Liver (tissue), 9 donors: ENCODE results near the gene CEACAM19. TPM values are rescaled to one million over a fixed set of nuclear protein-coding genes. Genes with fewer than 3 reads are reported as not detected.

Experiments
- DNase-seq: peaks from one replicate; pipeline ENCODE4 v3.0.0-alpha.2; 2017; ENCODE audit warnings: low spot score
- H3K27ac ChIP-seq, 2 donors: one replicate each; pipeline ENCODE4 v1.7.0; 2013; ENCODE audit warnings: inconsistent platforms in 2 of 2, low read length in 2 of 2, control low read depth in 1 of 2, low read depth in 1 of 2, mild to moderate bottlenecking in 1 of 2
- H3K27me3 ChIP-seq, 4 donors: one replicate each; pipeline versions ENCODE4 v1.6.1 to v1.7.0; 2013; ENCODE audit warnings: low read length in 3 of 4, inconsistent platforms in 1 of 4, mild to moderate bottlenecking in 1 of 4, moderate library complexity in 1 of 4; ENCODE audit not compliant: control insufficient read depth in 4 of 4, insufficient read depth in 4 of 4
- H3K36me3 ChIP-seq, 4 donors: one replicate each; pipeline versions ENCODE4 v1.6.1 to v1.7.0; 2013; ENCODE audit warnings: low read length in 3 of 4, mild to moderate bottlenecking in 3 of 4, low read depth in 1 of 4, moderate library complexity in 1 of 4; ENCODE audit not compliant: control insufficient read depth in 4 of 4, insufficient read depth in 3 of 4
- H3K4me1 ChIP-seq, 4 donors: one replicate each; pipeline versions ENCODE4 v1.6.1 to v1.7.0; 2013; ENCODE audit warnings: low read length in 3 of 4, mild to moderate bottlenecking in 3 of 4, moderate library complexity in 1 of 4; ENCODE audit not compliant: control insufficient read depth in 4 of 4, insufficient read depth in 4 of 4
- H3K4me3 ChIP-seq, 3 donors: one replicate each; pipeline versions ENCODE4 v1.6.1 to v1.7.0; 2013; ENCODE audit warnings: low read length in 3 of 3, control low read depth in 1 of 3, low read depth in 1 of 3, mild to moderate bottlenecking in 1 of 3
- H3K9ac ChIP-seq, 2 donors: one replicate each; pipeline ENCODE4 v1.7.0; 2013; ENCODE audit warnings: low read length in 2 of 2, mild to moderate bottlenecking in 2 of 2, moderate library complexity in 2 of 2, control low read depth in 1 of 2, low read depth in 1 of 2
- H3K9me3 ChIP-seq, 4 donors: one replicate each; pipeline versions ENCODE4 v1.6.1 to v1.7.0; 2013; ENCODE audit warnings: low read length in 3 of 4; ENCODE audit not compliant: control insufficient read depth in 4 of 4
- EGR1 ChIP-seq, 2 donors: IDR thresholded peaks; 2 replicates each; pipeline ENCODE4 v1.6.1; 2016 to 2018; ENCODE audit warnings: antibody characterized with exemption in 2 of 2, low read depth in 2 of 2
- FOXA1 ChIP-seq: IDR thresholded peaks from 2 replicates; pipeline ENCODE4 v1.6.1; 2016; ENCODE audit warnings: antibody characterized with exemption
- GABPA ChIP-seq, 2 donors: IDR thresholded peaks in 1 of 2; conservative IDR thresholded peaks in 1 of 2; 2 replicates each; pipeline ENCODE4 v1.6.1; 2016; ENCODE audit warnings: antibody characterized with exemption in 2 of 2, mild to moderate bottlenecking in 1 of 2, moderate library complexity in 1 of 2
- HNF4A ChIP-seq, 2 donors: conservative IDR thresholded peaks; 2 replicates each; pipeline ENCODE4 v1.6.1; 2016; ENCODE audit warnings: antibody characterized with exemption in 2 of 2, mild to moderate bottlenecking in 2 of 2
- HNF4G ChIP-seq: IDR thresholded peaks from 2 replicates; pipeline ENCODE4 v1.6.1; 2016; ENCODE audit warnings: antibody characterized with exemption
- JUND ChIP-seq, 2 donors: IDR thresholded peaks; 2 replicates each; pipeline ENCODE4 v1.6.1; 2016; ENCODE audit warnings: antibody characterized with exemption in 2 of 2
- RAD21 ChIP-seq, 2 donors: IDR thresholded peaks; 2 replicates each; pipeline ENCODE4 v1.6.1; 2016; ENCODE audit warnings: antibody characterized with exemption in 2 of 2, mild to moderate bottlenecking in 2 of 2
- SP1 ChIP-seq: IDR thresholded peaks from 2 replicates; pipeline ENCODE4 v1.6.1; 2018; ENCODE audit warnings: antibody characterized with exemption, mild to moderate bottlenecking
- TAF1 ChIP-seq: conservative IDR thresholded peaks from 2 replicates; pipeline ENCODE4 v1.6.1; 2016; ENCODE audit warnings: antibody characterized with exemption, mild to moderate bottlenecking
- WGBS: extraction: QIAGEN DNeasy Blood & Tissue Kit; methylation state at CpG from one replicate; pipeline ENCODE4 v1.1.7; 2013; 5-methylcytosine and 5-hydroxymethylcytosine counted together
- polyA plus RNA-seq, 2 donors: library from polyadenylated mRNA; stranded (reverse) in 1 of 2; unstranded in 1 of 2; fragments of 200-250 nt in 1 of 2; fragments of >200 nt in 1 of 2; fragmentation: Nextera tagmentation in 1 of 2; extraction: Ambion mirVana in 1 of 2; gene quantifications; one replicate each; pipeline versions ENCODE4 v1.2.1 to v1.2.3, GENCODE V29; 2013 to 2015
- total RNA-seq, 2 donors: library from RNA; depleted of rRNA; stranded (reverse); fragments of >200 nt; gene quantifications; one replicate each; pipeline ENCODE4 v1.2.3, GENCODE V29; 2014
- TF ChIP-seq, protein P1 (sequence below): IDR thresholded peaks from 2 replicates; pipeline ENCODE4 v1.6.1; 2016; ENCODE audit warnings: antibody characterized with exemption
- TF ChIP-seq, protein P2 (sequence below): IDR thresholded peaks from 2 replicates; pipeline ENCODE4 v1.6.1; 2016; ENCODE audit warnings: antibody characterized with exemption
- TF ChIP-seq, protein P3 (sequence below): fragments of 150-350 bp; IDR thresholded peaks from 2 replicates; pipeline ENCODE4 v1.5.1; 2017; ENCODE audit warnings: improper control_type of control experiment, low read depth, low read length; ENCODE audit not compliant: missing input control
- TF ChIP-seq, protein P4 (sequence below): IDR thresholded peaks from 2 replicates; pipeline ENCODE4 v1.6.1; 2016; ENCODE audit warnings: antibody characterized with exemption, mild to moderate bottlenecking
- donor health status: healthy.
- donor health status: healthy.
- donor health status: healthy.
- donor health status: healthy.
- donor health status: healthy.

CEACAM19 gene
- total and polyA plus RNA-seq, 4 donors, result 0.75 to 2.6 (median 1.3) TPM

GRCh38 chr19:44677019-44677811 is 5.9 kb downstream of the CEACAM19 start:
- Histone ChIP-seq H3K27ac (no peak overlapping the region), H3K36me3 (peaks cover 0 to 11% (median 3%) of the 10 kb centered on the region in 4 donors), H3K4me3 (no peak overlapping the region), H3K9me3 (no peaks in the 10 kb centered on the region), H3K9ac (no peak overlapping the region), H3K27me3 (no peaks in the 10 kb centered on the region), H3K4me1 (peaks cover 0 to 2% (median 0%) of the 10 kb centered on the region in 4 donors)
- no peak for DNase-seq
- WGBS, result 80% methylated on average over 8 of the region's 8 CpGs
- TF ChIP-seq HNF4G, result no peak
- TF ChIP-seq, protein P1, sequence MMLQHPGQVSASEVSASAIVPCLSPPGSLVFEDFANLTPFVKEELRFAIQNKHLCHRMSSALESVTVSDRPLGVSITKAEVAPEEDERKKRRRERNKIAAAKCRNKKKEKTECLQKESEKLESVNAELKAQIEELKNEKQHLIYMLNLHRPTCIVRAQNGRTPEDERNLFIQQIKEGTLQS, result no peak
- no peak for TF ChIP-seq JUND (IDR thresholded peaks at IDR 0.05)
- no peak for TF ChIP-seq HNF4A (conservative IDR thresholded peaks at IDR 0.05)
- TF ChIP-seq RAD21 (IDR thresholded peaks at IDR 0.05), result no peak
- no peak for TF ChIP-seq FOXA1
- TF ChIP-seq EGR1 (IDR thresholded peaks at IDR 0.05; ENCODE audit: low read depth in 2 of 2), result no peak
- TF ChIP-seq, protein P2, sequence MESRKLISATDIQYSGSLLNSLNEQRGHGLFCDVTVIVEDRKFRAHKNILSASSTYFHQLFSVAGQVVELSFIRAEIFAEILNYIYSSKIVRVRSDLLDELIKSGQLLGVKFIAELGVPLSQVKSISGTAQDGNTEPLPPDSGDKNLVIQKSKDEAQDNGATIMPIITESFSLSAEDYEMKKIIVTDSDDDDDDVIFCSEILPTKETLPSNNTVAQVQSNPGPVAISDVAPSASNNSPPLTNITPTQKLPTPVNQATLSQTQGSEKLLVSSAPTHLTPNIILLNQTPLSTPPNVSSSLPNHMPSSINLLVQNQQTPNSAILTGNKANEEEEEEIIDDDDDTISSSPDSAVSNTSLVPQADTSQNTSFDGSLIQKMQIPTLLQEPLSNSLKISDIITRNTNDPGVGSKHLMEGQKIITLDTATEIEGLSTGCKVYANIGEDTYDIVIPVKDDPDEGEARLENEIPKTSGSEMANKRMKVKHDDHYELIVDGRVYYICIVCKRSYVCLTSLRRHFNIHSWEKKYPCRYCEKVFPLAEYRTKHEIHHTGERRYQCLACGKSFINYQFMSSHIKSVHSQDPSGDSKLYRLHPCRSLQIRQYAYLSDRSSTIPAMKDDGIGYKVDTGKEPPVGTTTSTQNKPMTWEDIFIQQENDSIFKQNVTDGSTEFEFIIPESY, result no peak
- no peak for TF ChIP-seq GABPA (IDR thresholded peaks at IDR 0.05 in 1 of 2, conservative IDR thresholded peaks at IDR 0.05 in 1 of 2)
- TF ChIP-seq, protein P3, sequence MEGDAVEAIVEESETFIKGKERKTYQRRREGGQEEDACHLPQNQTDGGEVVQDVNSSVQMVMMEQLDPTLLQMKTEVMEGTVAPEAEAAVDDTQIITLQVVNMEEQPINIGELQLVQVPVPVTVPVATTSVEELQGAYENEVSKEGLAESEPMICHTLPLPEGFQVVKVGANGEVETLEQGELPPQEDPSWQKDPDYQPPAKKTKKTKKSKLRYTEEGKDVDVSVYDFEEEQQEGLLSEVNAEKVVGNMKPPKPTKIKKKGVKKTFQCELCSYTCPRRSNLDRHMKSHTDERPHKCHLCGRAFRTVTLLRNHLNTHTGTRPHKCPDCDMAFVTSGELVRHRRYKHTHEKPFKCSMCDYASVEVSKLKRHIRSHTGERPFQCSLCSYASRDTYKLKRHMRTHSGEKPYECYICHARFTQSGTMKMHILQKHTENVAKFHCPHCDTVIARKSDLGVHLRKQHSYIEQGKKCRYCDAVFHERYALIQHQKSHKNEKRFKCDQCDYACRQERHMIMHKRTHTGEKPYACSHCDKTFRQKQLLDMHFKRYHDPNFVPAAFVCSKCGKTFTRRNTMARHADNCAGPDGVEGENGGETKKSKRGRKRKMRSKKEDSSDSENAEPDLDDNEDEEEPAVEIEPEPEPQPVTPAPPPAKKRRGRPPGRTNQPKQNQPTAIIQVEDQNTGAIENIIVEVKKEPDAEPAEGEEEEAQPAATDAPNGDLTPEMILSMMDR, result no peak
- no peak for TF ChIP-seq TAF1
- TF ChIP-seq, protein P4, sequence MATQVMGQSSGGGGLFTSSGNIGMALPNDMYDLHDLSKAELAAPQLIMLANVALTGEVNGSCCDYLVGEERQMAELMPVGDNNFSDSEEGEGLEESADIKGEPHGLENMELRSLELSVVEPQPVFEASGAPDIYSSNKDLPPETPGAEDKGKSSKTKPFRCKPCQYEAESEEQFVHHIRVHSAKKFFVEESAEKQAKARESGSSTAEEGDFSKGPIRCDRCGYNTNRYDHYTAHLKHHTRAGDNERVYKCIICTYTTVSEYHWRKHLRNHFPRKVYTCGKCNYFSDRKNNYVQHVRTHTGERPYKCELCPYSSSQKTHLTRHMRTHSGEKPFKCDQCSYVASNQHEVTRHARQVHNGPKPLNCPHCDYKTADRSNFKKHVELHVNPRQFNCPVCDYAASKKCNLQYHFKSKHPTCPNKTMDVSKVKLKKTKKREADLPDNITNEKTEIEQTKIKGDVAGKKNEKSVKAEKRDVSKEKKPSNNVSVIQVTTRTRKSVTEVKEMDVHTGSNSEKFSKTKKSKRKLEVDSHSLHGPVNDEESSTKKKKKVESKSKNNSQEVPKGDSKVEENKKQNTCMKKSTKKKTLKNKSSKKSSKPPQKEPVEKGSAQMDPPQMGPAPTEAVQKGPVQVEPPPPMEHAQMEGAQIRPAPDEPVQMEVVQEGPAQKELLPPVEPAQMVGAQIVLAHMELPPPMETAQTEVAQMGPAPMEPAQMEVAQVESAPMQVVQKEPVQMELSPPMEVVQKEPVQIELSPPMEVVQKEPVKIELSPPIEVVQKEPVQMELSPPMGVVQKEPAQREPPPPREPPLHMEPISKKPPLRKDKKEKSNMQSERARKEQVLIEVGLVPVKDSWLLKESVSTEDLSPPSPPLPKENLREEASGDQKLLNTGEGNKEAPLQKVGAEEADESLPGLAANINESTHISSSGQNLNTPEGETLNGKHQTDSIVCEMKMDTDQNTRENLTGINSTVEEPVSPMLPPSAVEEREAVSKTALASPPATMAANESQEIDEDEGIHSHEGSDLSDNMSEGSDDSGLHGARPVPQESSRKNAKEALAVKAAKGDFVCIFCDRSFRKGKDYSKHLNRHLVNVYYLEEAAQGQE, result no peak
- TF ChIP-seq SP1, result no peak

DNA sequence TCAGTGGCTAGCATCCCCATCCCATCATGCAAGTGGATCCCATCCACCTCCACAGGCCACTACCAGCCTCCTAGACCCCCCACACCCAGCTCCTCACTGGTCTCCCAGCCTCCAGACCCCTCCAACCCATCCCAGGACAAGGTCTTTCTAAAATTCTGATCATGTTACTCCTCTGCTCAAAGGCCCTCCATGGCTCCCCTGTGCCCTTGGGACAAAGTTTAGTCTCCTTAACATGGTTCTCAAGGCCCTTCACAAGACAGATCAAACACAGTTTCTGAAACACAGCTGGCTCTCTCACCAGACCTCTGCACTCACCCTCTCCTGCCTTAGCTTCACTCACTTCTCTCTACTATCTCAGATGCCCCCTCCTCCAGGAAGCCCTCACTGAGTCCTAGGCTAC is 9.3 kb downstream of the CEACAM19 start:
- no peak for DNase-seq
- Histone ChIP-seq H3K36me3 (peaks cover 0 to 7% (median 3%) of the 10 kb centered on the region in 4 donors), H3K4me1 (peaks cover 0 to 2% (median 0%) of the 10 kb centered on the region in 4 donors), H3K27me3 (no peaks in the 10 kb centered on the region), H3K4me3 (no peak overlapping the region), H3K9me3 (no peaks in the 10 kb centered on the region), H3K9ac (no peak overlapping the region), H3K27ac (no peak overlapping the region)
- TF ChIP-seq, protein P3, result no peak
- TF ChIP-seq, protein P1, result no peak
- TF ChIP-seq TAF1, result no peak
